Calu3 (cell line): ENCODE measurements around the gene EGFLAM. TPM values are rescaled to one million over a fixed set of nuclear protein-coding genes. Genes with fewer than 3 reads are reported as not detected.

Source experiments
- BruUV-seq: library from RNA; stranded (reverse); fragments of 400-500 nt; replicated peaks from 2 replicates; lab custom pipeline; 2021; lab: Mats Ljungman, UMichigan
- CTCF ChIA-PET: fragments of 300-600 bp; sonication (Branson Sonifier 250); formaldehyde crosslinking; loops from one replicate; lab custom pipeline; 2022; ENCODE audit warnings: antibody characterized with exemption; lab: Charles Lee
- DNase-seq: peaks from one replicate; pipeline ENCODE4 v3.0.0; 2022
- H3K27ac Mint-ChIP-seq: one replicate; pipeline ENCODE4 v1.8.0; 2022; ENCODE audit warnings: mixed read lengths; ENCODE audit not compliant: unreplicated experiment
- H3K27me3 Mint-ChIP-seq: one replicate; pipeline ENCODE4 v1.8.0; 2022; ENCODE audit warnings: mixed read lengths; ENCODE audit not compliant: unreplicated experiment
- H3K36me3 Mint-ChIP-seq: one replicate; pipeline ENCODE4 v1.8.0; 2022; ENCODE audit warnings: mild to moderate bottlenecking, moderate library complexity, mixed read lengths; ENCODE audit not compliant: insufficient read depth, unreplicated experiment
- H3K4me1 Mint-ChIP-seq: one replicate; pipeline ENCODE4 v1.8.0; 2022; ENCODE audit warnings: mild to moderate bottlenecking, low read depth, mixed read lengths; ENCODE audit not compliant: unreplicated experiment
- H3K4me3 Mint-ChIP-seq: one replicate; pipeline ENCODE4 v1.8.0; 2022; ENCODE audit warnings: mild to moderate bottlenecking, low read depth, moderate library complexity, mixed read lengths; ENCODE audit not compliant: unreplicated experiment
- H3K9me3 Mint-ChIP-seq: one replicate; pipeline ENCODE4 v1.8.0; 2022; ENCODE audit warnings: low read depth, mixed read lengths; ENCODE audit not compliant: unreplicated experiment
- CTCF ChIP-seq: fragments of 200-600 bp; IDR thresholded peaks from one replicate; pipeline ENCODE4 v1.8.0; 2022; ENCODE audit warnings: antibody characterized with exemption; ENCODE audit not compliant: unreplicated experiment
- intact Hi-C: fragments of 100-400 bp; cut with micrococcal nuclease; formaldehyde crosslinking; loops from one replicate; pipeline ENCODE4 v1.10.0; 2022; ENCODE audit not compliant: unreplicated experiment
- total RNA-seq: library from RNA; stranded (reverse); gene quantifications from 2 replicates; pipeline ENCODE4 v1.2.3, GENCODE V29; 2022

Gene EGFLAM
- total RNA-seq, 1 experiment from 2014 or later = not detected

GRCh38 chr5:38289457-38289856 is 31.1 kb downstream of the EGFLAM start:
- peaks cover 40% of the 10 kb centered on the region for H3K27me3 Mint-ChIP-seq
- H3K4me1 Mint-ChIP-seq = no peaks in the 10 kb centered on the region
- CTCF ChIA-PET = no interaction called here
- intact Hi-C loops = no loop called here
- no peaks in the 10 kb centered on the region for H3K36me3 Mint-ChIP-seq
- H3K27ac Mint-ChIP-seq = no peak overlapping the region
- no TSS peak for BruUV-seq
- DNase-seq = no peak
- no peaks in the 10 kb centered on the region for H3K9me3 Mint-ChIP-seq
- no peak overlapping the region for H3K4me3 Mint-ChIP-seq
- TF ChIP-seq CTCF = no peak

GRCh38 chr5:38290028-38290653 is 31.8 kb downstream of the EGFLAM start:
- H3K4me1 Mint-ChIP-seq = no peaks in the 10 kb centered on the region
- CTCF ChIA-PET = no interaction called here
- TF ChIP-seq CTCF = no peak
- no peaks in the 10 kb centered on the region for H3K36me3 Mint-ChIP-seq
- H3K4me3 Mint-ChIP-seq = no peak overlapping the region
- BruUV-seq = no TSS peak
- intact Hi-C loops = no loop called here
- H3K9me3 Mint-ChIP-seq = no peaks in the 10 kb centered on the region
- no peak overlapping the region for H3K27ac Mint-ChIP-seq
- H3K27me3 Mint-ChIP-seq = peaks cover 38% of the 10 kb centered on the region
- no peak for DNase-seq

- no peak for DNase-seq
- TF ChIP-seq CTCF = no peak
- H3K9me3 Mint-ChIP-seq = no peaks in the 10 kb centered on the region
- no peak overlapping the region for H3K27ac Mint-ChIP-seq
- no peaks in the 10 kb centered on the region for H3K36me3 Mint-ChIP-seq
- CTCF ChIA-PET = no interaction called here
- H3K27me3 Mint-ChIP-seq = peaks cover 40% of the 10 kb centered on the region
- no peaks in the 10 kb centered on the region for H3K4me1 Mint-ChIP-seq
- intact Hi-C loops = no loop called here
- no TSS peak for BruUV-seq
- H3K4me3 Mint-ChIP-seq = no peak overlapping the region
These were observed 33.0 kb downstream of the EGFLAM start for GRCh38 chr5:38291355-38291754.

- CTCF ChIA-PET = no interaction called here
- Mint-ChIP-seq H3K9me3 (no peaks in the 10 kb centered on the region), H3K4me1 (no peaks in the 10 kb centered on the region), H3K36me3 (no peaks in the 10 kb centered on the region), H3K27me3 (peaks cover 46% of the 10 kb centered on the region), H3K4me3 (no peak overlapping the region), H3K27ac (no peak overlapping the region)
- intact Hi-C loops = no loop called here
- TF ChIP-seq CTCF = no peak
- DNase-seq = no peak
- BruUV-seq = no TSS peak
These were observed 33.9 kb downstream of the EGFLAM start for GRCh38 chr5:38292228-38292627.
